Choroid plexus epithelial cell (primary cell): ENCODE measurements around the gene CHN2.
"Not testable (repeated sequence)": the region's sequence is repeated elsewhere in the genome, so short reads cannot be mapped to it uniquely, and the experiment has no call there.

Source experiments
- DNase-seq: peaks from one replicate; pipeline ENCODE4 v3.0.0-alpha.2; 2010; ENCODE audit warnings: low read depth
- H3K4me3 ChIP-seq: 2 replicates; pipeline ENCODE4 v1.5.1; 2011; ENCODE audit warnings: low read depth, mild to moderate bottlenecking, control low read depth, low read length, moderate library complexity
- TF ChIP-seq, protein P1 (sequence below): conservative IDR thresholded peaks from 2 replicates; pipeline ENCODE4 v1.5.1; 2011; ENCODE audit warnings: low read depth, mild to moderate bottlenecking, control low read depth, inconsistent platforms, low read length, moderate library complexity

The CHN2 gene

DNA sequence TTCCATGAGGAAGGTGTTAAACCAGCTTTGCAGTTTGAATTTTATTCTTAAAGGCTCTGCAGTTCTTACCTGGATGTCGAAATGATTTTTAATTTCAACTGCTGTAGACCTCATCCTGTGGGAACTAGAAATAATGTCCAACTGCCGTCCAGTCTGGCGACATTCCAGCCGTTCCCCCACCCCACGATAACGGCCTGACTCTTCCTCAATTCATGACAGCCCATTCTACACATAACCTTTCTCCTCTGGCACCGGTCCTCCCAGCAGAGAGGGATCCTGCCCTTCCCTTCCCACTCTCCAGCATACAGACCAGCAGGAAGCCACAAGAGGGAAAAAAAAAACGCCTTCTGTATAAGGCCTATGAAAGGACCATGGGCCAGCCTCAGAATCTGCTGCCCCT is 317.3 kb downstream of the CHN2 start:
- H3K4me3 ChIP-seq: no peak overlapping the region
- TF ChIP-seq, protein P1, sequence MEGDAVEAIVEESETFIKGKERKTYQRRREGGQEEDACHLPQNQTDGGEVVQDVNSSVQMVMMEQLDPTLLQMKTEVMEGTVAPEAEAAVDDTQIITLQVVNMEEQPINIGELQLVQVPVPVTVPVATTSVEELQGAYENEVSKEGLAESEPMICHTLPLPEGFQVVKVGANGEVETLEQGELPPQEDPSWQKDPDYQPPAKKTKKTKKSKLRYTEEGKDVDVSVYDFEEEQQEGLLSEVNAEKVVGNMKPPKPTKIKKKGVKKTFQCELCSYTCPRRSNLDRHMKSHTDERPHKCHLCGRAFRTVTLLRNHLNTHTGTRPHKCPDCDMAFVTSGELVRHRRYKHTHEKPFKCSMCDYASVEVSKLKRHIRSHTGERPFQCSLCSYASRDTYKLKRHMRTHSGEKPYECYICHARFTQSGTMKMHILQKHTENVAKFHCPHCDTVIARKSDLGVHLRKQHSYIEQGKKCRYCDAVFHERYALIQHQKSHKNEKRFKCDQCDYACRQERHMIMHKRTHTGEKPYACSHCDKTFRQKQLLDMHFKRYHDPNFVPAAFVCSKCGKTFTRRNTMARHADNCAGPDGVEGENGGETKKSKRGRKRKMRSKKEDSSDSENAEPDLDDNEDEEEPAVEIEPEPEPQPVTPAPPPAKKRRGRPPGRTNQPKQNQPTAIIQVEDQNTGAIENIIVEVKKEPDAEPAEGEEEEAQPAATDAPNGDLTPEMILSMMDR: no peak
- DNase-seq: no peak

DNA sequence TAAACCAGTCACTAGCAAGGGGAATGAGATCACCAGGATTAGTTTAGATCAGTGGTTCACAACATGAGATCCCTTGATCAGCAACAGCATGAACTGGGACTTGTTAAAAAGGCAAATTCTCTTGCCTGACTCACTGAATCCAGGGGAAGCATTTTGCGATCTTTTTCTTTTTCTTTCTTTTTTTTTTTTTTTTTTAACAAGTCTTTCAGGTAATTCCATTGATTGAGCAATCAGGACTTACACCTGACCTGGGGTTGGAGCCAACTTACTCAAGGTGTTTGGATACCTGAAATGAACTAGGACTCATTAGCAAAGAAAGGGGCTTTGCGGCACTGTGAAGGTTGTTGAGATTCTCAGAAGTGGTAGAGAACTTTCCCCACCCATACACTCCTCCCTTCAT is 321.9 kb downstream of the CHN2 start:
- DNase-seq: no peak
- TF ChIP-seq, protein P1: no peak
- no peak overlapping the region for H3K4me3 ChIP-seq

DNA sequence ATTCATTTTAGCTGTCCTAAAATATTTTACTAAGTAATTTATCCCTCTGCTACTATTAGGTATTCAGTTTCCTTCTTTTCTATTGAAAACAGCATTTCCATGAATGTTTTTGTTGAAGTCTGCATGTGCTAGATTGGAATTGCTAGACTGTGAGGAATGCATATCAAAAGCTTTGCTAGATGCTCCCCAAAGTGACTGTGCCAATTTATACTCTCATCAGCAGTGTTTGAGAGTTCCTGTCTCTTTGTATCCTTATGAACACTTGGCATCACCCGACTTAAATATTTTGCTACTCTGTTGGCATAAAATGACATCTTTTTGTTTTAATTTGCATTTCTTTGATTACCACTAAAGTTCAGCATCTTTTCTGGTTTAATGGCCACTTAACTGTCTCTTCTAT is 324.0 kb downstream of the CHN2 start:
- H3K4me3 ChIP-seq: no peak overlapping the region
- DNase-seq: peak; percentile 15
- TF ChIP-seq, protein P1: no peak

DNA sequence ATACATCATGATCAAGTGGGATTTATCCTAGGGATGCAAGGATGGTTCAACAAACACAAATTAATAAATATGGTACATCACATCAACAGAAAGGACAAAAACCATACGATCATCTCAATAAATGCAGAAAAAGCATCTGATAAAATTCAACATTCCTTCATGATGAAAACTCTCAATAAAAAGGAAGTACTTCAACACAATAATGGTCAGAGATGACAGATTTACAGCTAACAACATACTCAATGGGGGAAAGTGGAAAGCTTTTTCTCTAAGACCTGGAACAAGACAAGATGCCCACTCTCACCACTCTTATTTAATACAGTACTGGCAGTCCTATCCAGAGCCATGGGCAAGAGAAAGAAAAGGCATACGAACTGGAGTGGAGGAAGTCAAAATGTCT is 329.2 kb downstream of the CHN2 start:
- DNase-seq: no peak
- TF ChIP-seq, protein P1: no peak

DNA sequence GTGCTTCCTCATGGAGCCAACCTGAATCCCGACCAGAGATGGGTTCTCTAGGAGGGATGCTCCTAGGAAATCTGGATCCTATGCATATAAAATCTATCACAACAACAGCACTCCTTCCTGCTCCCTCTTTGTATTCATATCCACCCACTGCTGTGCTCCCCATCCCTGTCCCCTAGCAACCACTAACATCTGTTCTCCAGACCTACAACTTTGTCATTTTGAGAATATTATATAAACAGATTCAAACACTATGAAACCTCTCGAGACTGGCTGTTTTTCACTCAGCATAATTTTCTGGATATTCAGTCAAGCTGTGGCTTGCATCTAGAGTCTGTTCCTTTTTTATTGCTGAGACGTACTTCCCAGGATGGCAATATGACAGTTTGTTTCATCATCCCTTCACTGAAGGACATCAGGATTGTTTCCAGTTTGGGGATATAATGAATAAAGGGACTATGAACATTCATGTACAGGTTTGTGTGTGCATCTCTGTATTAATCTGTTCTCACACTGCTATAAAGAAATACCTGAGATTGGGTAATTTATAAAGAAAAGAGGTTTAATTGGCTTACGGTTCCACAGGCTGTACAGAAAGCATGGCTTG is 333.0 kb downstream of the CHN2 start:
- DNase-seq: no peak
- no peak overlapping the region for H3K4me3 ChIP-seq
- TF ChIP-seq, protein P1: no peak

More for the DNA sequence above, 329.2 kb downstream of the CHN2 start:
- no peak overlapping the region for H3K4me3 ChIP-seq

DNA sequence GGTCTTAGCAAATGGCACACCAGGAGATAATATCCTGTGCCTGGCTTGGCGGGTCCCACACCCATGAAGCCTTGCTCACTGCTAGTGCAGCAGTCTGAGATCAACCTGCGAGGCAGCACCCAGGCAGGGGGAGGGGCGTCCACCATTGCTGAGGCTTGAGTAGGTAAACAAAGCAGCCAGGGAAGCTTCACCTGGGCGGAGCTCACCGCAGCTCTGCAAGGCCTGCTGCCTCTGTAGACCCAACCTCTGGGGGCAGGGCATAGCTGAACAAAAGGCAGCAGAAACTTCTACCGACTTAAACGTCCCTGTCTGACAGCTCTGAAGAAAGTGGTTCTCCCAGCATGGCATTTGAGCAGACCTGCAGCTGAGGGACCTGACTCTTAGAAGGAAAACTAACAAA is 334.0 kb downstream of the CHN2 start:
- not testable (repeated sequence) for H3K4me3 ChIP-seq, DNase-seq
